PC-9 (cell line): ENCODE results near the gene LRFN4. TPM values are rescaled to one million over a fixed set of nuclear protein-coding genes. Genes with fewer than 3 reads are reported as not detected.

Experiments
- BruUV-seq: library from RNA; stranded (reverse); fragments of 400-500 nt; replicated peaks from 2 replicates; lab custom pipeline; 2021; lab: Mats Ljungman, UMichigan
- CTCF ChIA-PET: fragments of 300-600 bp; sonication (Branson Sonifier 250); formaldehyde crosslinking; loops from one replicate; lab custom pipeline; 2022; ENCODE audit warnings: antibody characterized with exemption; lab: Charles Lee
- POLR2A ChIA-PET: fragments of 300-600 bp; sonication (Branson Sonifier 250); formaldehyde crosslinking; loops from one replicate; lab custom pipeline; 2022; ENCODE audit warnings: antibody characterized with exemption; ENCODE audit not compliant: unreplicated experiment; lab: Charles Lee
- DNase-seq, 2 experiments: peaks; one replicate each; pipeline versions ENCODE4 v3.0.0 to v3.0.0-alpha.2; 2015 to 2022; ENCODE audit warnings: mixed read lengths in 1 of 2
- H2AFZ ChIP-seq: fragments of 200-600 bp; sonication (generic); 2 replicates; pipeline ENCODE4 v1.8.1; 2017; ENCODE audit warnings: antibody characterized with exemption
- H3F3A ChIP-seq: fragments of 200-600 bp; sonication (generic); 2 replicates; pipeline ENCODE4 v1.8.1; 2017; ENCODE audit warnings: antibody characterized with exemption, mild to moderate bottlenecking, low read depth; ENCODE audit not compliant: insufficient read depth
- H3K27ac ChIP-seq: fragments of 200-600 bp; sonication (generic); 2 replicates; pipeline ENCODE4 v1.6.1; 2016; ENCODE audit warnings: mixed run types
- H3K27me3 ChIP-seq: fragments of 200-600 bp; sonication (generic); 2 replicates; pipeline ENCODE4 v1.6.1; 2016; ENCODE audit warnings: low read depth, mixed run types; ENCODE audit not compliant: insufficient read depth
- H3K36me3 ChIP-seq: fragments of 200-600 bp; sonication (generic); 2 replicates; pipeline ENCODE4 v1.6.1; 2016; ENCODE audit warnings: low read depth, mixed run types
- H3K4me1 ChIP-seq: fragments of 200-600 bp; sonication (generic); replicated peaks from 2 replicates; pipeline ENCODE4 v1.6.1; 2016; ENCODE audit warnings: mixed run types; ENCODE audit not compliant: insufficient read depth
- H3K4me2 ChIP-seq: fragments of 200-600 bp; sonication (generic); 2 replicates; pipeline ENCODE4 v1.6.1; 2017; ENCODE audit warnings: mixed run types
- H3K4me3 ChIP-seq: fragments of 200-600 bp; sonication (generic); 2 replicates; pipeline ENCODE4 v1.6.1; 2016; ENCODE audit warnings: mixed run types
- H3K79me2 ChIP-seq: fragments of 200-600 bp; sonication (generic); 2 replicates; pipeline ENCODE4 v1.6.1; 2017; ENCODE audit warnings: low read depth, mixed run types
- H3K9me2 ChIP-seq: fragments of 200-600 bp; sonication (generic); 2 replicates; pipeline ENCODE4 v1.8.1; 2017; ENCODE audit warnings: mild to moderate bottlenecking; ENCODE audit not compliant: insufficient read depth
- H3K9me3 ChIP-seq: fragments of 200-600 bp; sonication (generic); 2 replicates; pipeline ENCODE4 v1.8.1; 2016; ENCODE audit warnings: low read depth; ENCODE audit not compliant: insufficient read depth
- H4K20me1 ChIP-seq: fragments of 200-600 bp; sonication (generic); 2 replicates; pipeline ENCODE4 v1.8.1; 2017; ENCODE audit not compliant: insufficient read depth
- CTCF ChIP-seq: fragments of 200-600 bp; sonication (generic); conservative IDR thresholded peaks from 2 replicates; pipeline ENCODE4 v1.6.1; 2017; ENCODE audit warnings: mixed run types, antibody characterized with exemption, mild to moderate bottlenecking, moderate library complexity
- EZH2 ChIP-seq: fragments of 200-600 bp; sonication (generic); IDR thresholded peaks from 2 replicates; pipeline ENCODE4 v1.8.0; 2017; ENCODE audit warnings: antibody characterized with exemption, low read depth
- intact Hi-C: fragments of 100-400 bp; cut with micrococcal nuclease; formaldehyde crosslinking; loops from one replicate; pipeline ENCODE4 v1.10.0; 2022; ENCODE audit not compliant: unreplicated experiment
- total RNA-seq: library from RNA; stranded (reverse); gene quantifications from 2 replicates; pipeline ENCODE4 v1.2.3, GENCODE V29; 2021

The LRFN4 gene
- total RNA-seq, 1 experiment from 2014 or later, result 13.8 TPM

- Histone ChIP-seq H3K79me2 (no peaks in the 10 kb centered on the region), H2AFZ (no peak overlapping the region), H3K27me3 (no peaks in the 10 kb centered on the region), H3K4me1 (peaks cover 58% of the 10 kb centered on the region), H3F3A (peaks cover 49% of the 10 kb centered on the region), H3K36me3 (no peaks in the 10 kb centered on the region), H3K4me3 (no peak overlapping the region), H3K9me2 (no peaks in the 10 kb centered on the region), H3K4me2 (peak overlapping the region; percentile 70), H4K20me1 (no peaks in the 10 kb centered on the region), H3K9me3 (no peaks in the 10 kb centered on the region), H3K27ac (no peak overlapping the region)
- intact Hi-C loops, result loop anchor here (1.0 to 5.0 kb wide), 5 partner anchors 37 to 437 kb away; partner anchors contain the start of gene RCE1
- BruUV-seq, result no TSS peak
- ChIA-PET CTCF (no interaction called here), POLR2A (interaction anchor here (0.5 to 0.7 kb wide), 3 partner anchors 24 to 779 kb away, joined by 3 to 6 read pairs (median 4); no protein-coding TSS in a partner anchor)
- DNase-seq, result no peak
- TF ChIP-seq EZH2, result no peak
- no peak for TF ChIP-seq CTCF
These were observed 23.1 kb downstream of the LRFN4 start for GRCh38 chr11:66879999-66880398.

GRCh38 chr11:66880496-66881450, 23.9 kb downstream of the LRFN4 start:
- H3K9me3 ChIP-seq, result no peaks in the 10 kb centered on the region
- H3K9me2 ChIP-seq, result no peaks in the 10 kb centered on the region
- no TSS peak for BruUV-seq
- TF ChIP-seq EZH2 (no peak), CTCF (0 out of 2 replicates have a peak, but pooled peaks have one; percentile 4)
- no peak overlapping the region for H3K27ac ChIP-seq
- POLR2A ChIA-PET, result interaction anchor here (0.5 to 0.8 kb wide), 6 partner anchors 38 to 285 kb away, joined by 3 to 6 read pairs (median 4); partner anchors contain the start of gene KDM2A
- DNase-seq, result peak; percentile 97
- H4K20me1 ChIP-seq, result no peaks in the 10 kb centered on the region
- peaks cover 49% of the 10 kb centered on the region for H3F3A ChIP-seq
- CTCF ChIA-PET, result interaction anchor here (0.5 to 0.9 kb wide), 3 partner anchors 25 to 491 kb away, joined by 3 to 4 read pairs (median 3); no protein-coding TSS in a partner anchor
- H3K27me3 ChIP-seq, result no peaks in the 10 kb centered on the region
- H3K36me3 ChIP-seq, result no peaks in the 10 kb centered on the region
- no peak overlapping the region for H3K4me3 ChIP-seq
- intact Hi-C loops, result loop anchor here (1.0 to 5.0 kb wide), 5 partner anchors 37 to 437 kb away; partner anchors contain the start of gene RCE1
- peaks cover 58% of the 10 kb centered on the region for H3K4me1 ChIP-seq
- peak overlapping the region; percentile 70 for H3K4me2 ChIP-seq
- H2AFZ ChIP-seq, result no peak overlapping the region
- no peaks in the 10 kb centered on the region for H3K79me2 ChIP-seq

- Histone ChIP-seq H3K4me2 (peak overlapping the region; percentile 70), H3K79me2 (no peaks in the 10 kb centered on the region), H4K20me1 (no peaks in the 10 kb centered on the region), H3K4me1 (peaks cover 58% of the 10 kb centered on the region), H3K4me3 (no peak overlapping the region), H3K27me3 (no peaks in the 10 kb centered on the region), H3F3A (peaks cover 49% of the 10 kb centered on the region), H3K9me3 (no peaks in the 10 kb centered on the region), H2AFZ (no peak overlapping the region), H3K36me3 (no peaks in the 10 kb centered on the region), H3K9me2 (no peaks in the 10 kb centered on the region), H3K27ac (no peak overlapping the region)
- no peak for TF ChIP-seq EZH2
- no peak for TF ChIP-seq CTCF
- no TSS peak for BruUV-seq
- POLR2A ChIA-PET, result interaction anchor here (0.5 to 0.6 kb wide), 2 partner anchors 75 to 284 kb away, joined by 3 to 6 read pairs; no protein-coding TSS in a partner anchor
- no peak for DNase-seq
- intact Hi-C loops, result loop anchor here (2.0 to 5.0 kb wide), 4 partner anchors 69 to 436 kb away; no protein-coding TSS in a partner anchor
- CTCF ChIA-PET, result interaction anchor here (0.6 kb wide), 1 partner anchor 152 kb away, joined by 4 read pairs; no protein-coding TSS in a partner anchor
These were observed 24.6 kb downstream of the LRFN4 start for GRCh38 chr11:66881451-66881835.
